HG03045 (cell line): ENCODE results near the gene MRPL17.
A peak's percentile ranks its signal among the peaks of the same experiment; 100 is the strongest.
"Not testable (repeated sequence)": the region's sequence is repeated elsewhere in the genome, so short reads cannot be mapped to it uniquely, and the experiment has no call there.

Experiments used
- ATAC-seq: cut with Tn5 transposase; IDR thresholded peaks from one replicate; pipeline ENCODE4 v1.9.1; 2021; ENCODE audit warnings: mild to moderate bottlenecking, moderate library complexity; ENCODE audit not compliant: unreplicated experiment

MRPL17 gene

GRCh38 chr11:6684068-6684467 lies 928 bp upstream of the MRPL17 start:
- ATAC-seq = not testable (repeated sequence)

- ATAC-seq = peak; percentile 1
These were observed 577 bp downstream of the MRPL17 start for GRCh38 chr11:6682591-6682935.

- ATAC-seq = no peak
These were observed 1.2 kb downstream of the MRPL17 start for GRCh38 chr11:6681949-6682348.

GRCh38 chr11:6681505-6681904 lies 1.6 kb downstream of the MRPL17 start:
- ATAC-seq = no peak

GRCh38 chr11:6677018-6677417 lies 6.1 kb downstream of the MRPL17 start:
- ATAC-seq = no peak

- no peak for ATAC-seq
These were observed 8.3 kb downstream of the MRPL17 start for GRCh38 chr11:6674862-6675261.

- ATAC-seq = no peak
These were observed 8.9 kb downstream of the MRPL17 start for GRCh38 chr11:6674219-6674597.

GRCh38 chr11:6673523-6674218 lies 9.5 kb downstream of the MRPL17 start:
- ATAC-seq = no peak

- ATAC-seq = no peak
These were observed 11.1 kb downstream of the MRPL17 start for GRCh38 chr11:6671991-6672390.

- ATAC-seq = no peak
These were observed 12.8 kb downstream of the MRPL17 start for GRCh38 chr11:6670202-6670830.

- ATAC-seq = no peak
These were observed 15.3 kb downstream of the MRPL17 start for GRCh38 chr11:6667733-6668374.

- ATAC-seq = no peak
These were observed 16.6 kb downstream of the MRPL17 start for GRCh38 chr11:6666302-6667183.

GRCh38 chr11:6664551-6664950 lies 18.6 kb downstream of the MRPL17 start:
- ATAC-seq = no peak

GRCh38 chr11:6663794-6664469 lies 19.2 kb downstream of the MRPL17 start:
- no peak for ATAC-seq

GRCh38 chr11:6660712-6661111 lies 22.4 kb downstream of the MRPL17 start:
- no peak for ATAC-seq

GRCh38 chr11:6658647-6659046 lies 24.5 kb downstream of the MRPL17 start:
- ATAC-seq = no peak

GRCh38 chr11:6657346-6657745 lies 25.8 kb downstream of the MRPL17 start:
- ATAC-seq = no peak

GRCh38 chr11:6656936-6657335 lies 26.2 kb downstream of the MRPL17 start:
- no peak for ATAC-seq

GRCh38 chr11:6656584-6656915 lies 26.6 kb downstream of the MRPL17 start:
- no peak for ATAC-seq

- no peak for ATAC-seq
These were observed 27.2 kb downstream of the MRPL17 start, which contains the start of gene DCHS1 for GRCh38 chr11:6655790-6656583. Gene DCHS1, minus strand, starts transcription at chr11:6655809. Its CDS starts 14,196 bp downstream, at chr11:6641613.
